Measurements from ENCODE around the gene WBP2NL.

DNA sequence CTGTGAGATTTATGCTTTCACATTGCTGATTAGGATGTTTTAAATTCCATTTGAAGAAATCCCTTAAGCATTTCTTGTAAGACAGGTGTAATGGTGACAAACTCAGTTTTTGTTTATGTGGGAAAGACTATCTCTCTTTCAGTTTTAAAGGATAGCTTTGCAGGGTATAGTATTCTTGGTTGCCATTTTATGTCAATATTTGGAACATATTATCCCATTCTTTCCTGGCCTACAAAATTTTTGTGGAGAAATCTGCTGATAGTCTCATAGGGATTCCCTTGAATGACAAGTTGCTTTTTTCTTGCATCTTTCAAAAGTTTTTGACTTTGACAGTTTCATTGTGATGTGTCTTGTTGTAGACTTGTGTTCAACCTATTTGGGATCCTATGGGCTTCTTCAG, 43.2 kb downstream of the WBP2NL start:
- TF ChIP-seq CTCF (IDR thresholded peaks at IDR 0.05) (no peak), POLR2A (IDR thresholded peaks at IDR 0.05; ENCODE audit: low read depth) (no peak)
